ENCODE measurements around the gene MAGEA9B. TPM values are rescaled to one million over a fixed set of nuclear protein-coding genes. Genes with fewer than 3 reads are reported as not detected.
A peak's percentile ranks its signal among the peaks of the same experiment; 100 is the strongest.
"Not testable (repeated sequence)": the region's sequence is repeated elsewhere in the genome, so short reads cannot be mapped to it uniquely, and the experiment has no call there.

MAGEA9B gene
- total and polyA plus RNA-seq, 2 experiments from 2014 or later = 0.33 TPM; not detected in 1

GRCh38 chrX:149568701-149569296, 18.5 kb downstream of the MAGEA9B start:
- 61% methylated on average over 5 of the region's 5 CpGs for WGBS (ENCODE audit: low lambda C conversion rate, missing lambda C conversion rate)
- TF ChIP-seq EZH2 (IDR thresholded peaks at IDR 0.05; ENCODE audit: borderline replicate concordance) = no peak
- no peak for TF ChIP-seq EZH2phosphoT487 (IDR thresholded peaks at IDR 0.05; ENCODE audit: low read depth, severe bottlenecking, unreplicated experiment)
- no peak for TF ChIP-seq CTCF (IDR thresholded peaks at IDR 0.05; ENCODE audit: poor library complexity)
- H3K4me1 ChIP-seq (ENCODE audit: insufficient read depth) = no peaks in the 10 kb centered on the region
- no peak for DNase-seq (ENCODE audit: low spot score)
- no peaks in the 10 kb centered on the region for H4K20me1 ChIP-seq (ENCODE audit: insufficient read depth, poor library complexity, severe bottlenecking)
- H3K4me2 ChIP-seq = no peak overlapping the region
- H2AFZ ChIP-seq = no peak overlapping the region
- no peaks in the 10 kb centered on the region for H3K9me3 ChIP-seq (ENCODE audit: low read depth)
- no peaks in the 10 kb centered on the region for H3K27me3 ChIP-seq
- H3K4me3 ChIP-seq = no peak overlapping the region
- no peaks in the 10 kb centered on the region for H3K79me2 ChIP-seq
- H3K27ac ChIP-seq = no peak overlapping the region
- H3K9me2 ChIP-seq (replicated peaks; ENCODE audit: insufficient read depth) = no peaks in the 10 kb centered on the region
- H3K36me3 ChIP-seq (replicated peaks; ENCODE audit: insufficient read depth, low read depth) = no peaks in the 10 kb centered on the region

DNA sequence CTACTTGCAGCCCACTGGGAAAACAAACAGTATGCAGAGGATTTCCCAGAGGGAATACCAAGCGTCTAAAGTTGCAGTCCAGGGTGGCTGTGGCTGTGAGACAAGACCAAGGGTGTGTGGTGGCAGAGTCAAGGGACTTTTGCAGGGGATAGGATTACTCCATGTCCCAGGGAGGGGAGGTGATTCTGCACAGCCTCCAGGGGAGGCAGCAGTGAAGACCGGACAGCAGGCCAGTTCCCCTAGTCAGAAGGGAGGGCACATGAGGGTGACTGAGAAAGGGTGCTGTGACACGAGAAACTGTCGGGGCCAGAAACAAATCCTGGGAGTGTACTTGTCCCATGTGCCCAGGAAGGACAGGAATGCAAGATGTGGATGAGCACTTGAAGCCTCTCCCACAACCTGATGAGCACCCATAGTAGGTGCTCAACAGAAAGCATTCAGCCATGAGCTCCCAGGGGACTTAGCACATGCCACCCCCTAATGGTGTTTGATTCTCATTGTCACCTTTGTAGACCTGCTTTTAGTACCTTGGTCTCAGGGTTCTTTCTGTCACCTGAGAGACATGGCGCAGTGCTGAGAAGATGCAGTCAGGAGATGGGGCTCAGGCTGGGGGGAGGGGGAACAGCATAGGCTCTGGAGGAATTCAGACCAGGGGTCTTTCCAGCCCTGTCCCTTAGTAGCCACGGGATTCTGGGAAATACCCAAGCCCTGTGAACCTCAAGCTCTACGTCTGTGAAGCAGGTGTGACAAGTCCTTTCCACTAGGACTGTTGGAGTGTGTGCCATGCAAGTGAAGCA, 19.4 kb downstream of the MAGEA9B start:
- no peak overlapping the region for H3K4me2 ChIP-seq
- no peaks in the 10 kb centered on the region for H3K36me3 ChIP-seq (replicated peaks; ENCODE audit: insufficient read depth, low read depth)
- 76% methylated on average over 7 of the region's 7 CpGs for WGBS (ENCODE audit: low lambda C conversion rate, missing lambda C conversion rate)
- no peaks in the 10 kb centered on the region for H3K9me3 ChIP-seq (ENCODE audit: low read depth)
- no peak overlapping the region for H2AFZ ChIP-seq
- TF ChIP-seq EZH2phosphoT487 (IDR thresholded peaks at IDR 0.05; ENCODE audit: low read depth, severe bottlenecking, unreplicated experiment) (no peak), EZH2 (IDR thresholded peaks at IDR 0.05; ENCODE audit: borderline replicate concordance) (no peak), CTCF (IDR thresholded peaks at IDR 0.05; ENCODE audit: poor library complexity) (no peak)
- no peak overlapping the region for H3K4me3 ChIP-seq
- DNase-seq (ENCODE audit: low spot score) = peak; percentile 3
- no peaks in the 10 kb centered on the region for H4K20me1 ChIP-seq (ENCODE audit: insufficient read depth, poor library complexity, severe bottlenecking)
- no peaks in the 10 kb centered on the region for H3K79me2 ChIP-seq
- no peaks in the 10 kb centered on the region for H3K4me1 ChIP-seq (ENCODE audit: insufficient read depth)
- no peaks in the 10 kb centered on the region for H3K9me2 ChIP-seq (replicated peaks; ENCODE audit: insufficient read depth)
- no peak overlapping the region for H3K27ac ChIP-seq
- no peaks in the 10 kb centered on the region for H3K27me3 ChIP-seq

DNA sequence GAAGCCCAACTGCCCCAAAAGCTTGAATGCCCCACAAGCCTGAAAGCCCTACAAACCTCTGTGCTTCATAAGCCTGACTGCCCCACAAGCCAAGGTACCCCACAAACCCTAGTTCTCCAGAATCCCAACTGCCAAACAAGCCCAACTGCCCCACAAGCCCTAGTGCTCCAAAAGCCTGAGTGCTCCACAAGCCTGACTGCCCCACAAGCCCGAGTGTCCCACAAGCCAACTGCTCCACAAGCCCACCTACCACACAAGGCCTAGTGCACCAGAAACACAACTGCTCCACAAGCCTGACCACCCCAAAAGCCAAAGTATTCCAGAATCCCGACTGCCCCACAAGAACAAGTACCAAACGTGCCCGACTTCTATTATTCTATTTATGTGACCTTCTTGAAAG, 23.9 kb downstream of the MAGEA9B start:
- Histone ChIP-seq H2AFZ (no peak overlapping the region), H3K9me2 (replicated peaks; ENCODE audit: insufficient read depth) (no peaks in the 10 kb centered on the region), H3K79me2 (no peaks in the 10 kb centered on the region), H3K4me1 (ENCODE audit: insufficient read depth) (no peaks in the 10 kb centered on the region), H3K36me3 (replicated peaks; ENCODE audit: insufficient read depth, low read depth) (no peaks in the 10 kb centered on the region), H3K27ac (no peak overlapping the region), H4K20me1 (ENCODE audit: insufficient read depth, poor library complexity, severe bottlenecking) (no peaks in the 10 kb centered on the region), H3K4me3 (no peak overlapping the region), H3K4me2 (no peak overlapping the region), H3K27me3 (no peaks in the 10 kb centered on the region), H3K9me3 (ENCODE audit: low read depth) (no peaks in the 10 kb centered on the region)
- WGBS (ENCODE audit: low lambda C conversion rate, missing lambda C conversion rate) = 83% methylated on average over 4 of the region's 4 CpGs
- no peak for DNase-seq (ENCODE audit: low spot score)
- TF ChIP-seq EZH2 (IDR thresholded peaks at IDR 0.05; ENCODE audit: borderline replicate concordance) (no peak), EZH2phosphoT487 (IDR thresholded peaks at IDR 0.05; ENCODE audit: low read depth, severe bottlenecking, unreplicated experiment) (no peak), CTCF (IDR thresholded peaks at IDR 0.05; ENCODE audit: poor library complexity) (no peak)

- H3K27me3 ChIP-seq; H3K9me3 ChIP-seq (ENCODE audit: low read depth); H3K36me3 ChIP-seq (replicated peaks; ENCODE audit: insufficient read depth, low read depth); H3K4me2 ChIP-seq; H3K27ac ChIP-seq; DNase-seq (ENCODE audit: low spot score); H3K9me2 ChIP-seq (replicated peaks; ENCODE audit: insufficient read depth); H3K4me3 ChIP-seq; H4K20me1 ChIP-seq (ENCODE audit: insufficient read depth, poor library complexity, severe bottlenecking); H2AFZ ChIP-seq; H3K4me1 ChIP-seq (ENCODE audit: insufficient read depth); H3K79me2 ChIP-seq: not testable (repeated sequence)
- WGBS (ENCODE audit: low lambda C conversion rate, missing lambda C conversion rate) = no CpG with 5 or more reads among the region's 4 CpGs
These were observed 32.0 kb downstream of the MAGEA9B start for GRCh38 chrX:149555251-149555650.

DNA sequence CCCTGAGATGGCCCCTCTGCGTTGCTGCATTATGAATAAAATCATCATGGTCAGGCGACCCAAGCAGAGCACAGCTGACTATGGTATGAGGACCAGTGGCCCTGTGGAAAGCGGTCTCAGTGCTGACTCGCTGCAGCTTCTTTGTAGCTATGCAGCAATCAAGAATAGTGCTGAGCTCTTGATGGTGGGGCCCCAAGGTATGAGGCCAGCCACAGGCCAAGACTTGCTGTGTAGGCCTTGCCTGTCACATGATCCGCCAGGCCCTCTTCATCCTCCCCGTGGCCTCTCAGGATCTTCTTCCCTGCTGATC, 35.4 kb downstream of the MAGEA9B start:
- H3K36me3 ChIP-seq (replicated peaks; ENCODE audit: insufficient read depth, low read depth); H3K27me3 ChIP-seq; DNase-seq (ENCODE audit: low spot score); H3K79me2 ChIP-seq; H2AFZ ChIP-seq; H3K4me3 ChIP-seq; H3K9me2 ChIP-seq (replicated peaks; ENCODE audit: insufficient read depth); H3K9me3 ChIP-seq (ENCODE audit: low read depth); H3K27ac ChIP-seq; H3K4me2 ChIP-seq; H4K20me1 ChIP-seq (ENCODE audit: insufficient read depth, poor library complexity, severe bottlenecking); H3K4me1 ChIP-seq (ENCODE audit: insufficient read depth): not testable (repeated sequence)
- 100% methylated on average over 1 of the region's 6 CpGs for WGBS (ENCODE audit: low lambda C conversion rate, missing lambda C conversion rate)

Data from hepatocyte (in vitro differentiated cells).